Sigmoid colon (tissue), 4 donors: Measurements from ENCODE around the gene TRMT112.

Experiments
- CTCF ChIP-seq, 4 experiments: fragments of 450-650 bp in 3 of 4; fragments of 200-600 bp in 1 of 4; IDR thresholded peaks; one replicate each; pipeline ENCODE4 v1.5.1; 2016 to 2019; ENCODE audit warnings: antibody characterized with exemption in 4 of 4, mild to moderate bottlenecking in 3 of 4, moderate library complexity in 2 of 4
- EP300 ChIP-seq, 4 donors: sonication (generic); formaldehyde crosslinking; IDR thresholded peaks; one replicate each; pipeline ENCODE4 v1.6.1; 2017; ENCODE audit warnings: antibody characterized with exemption in 4 of 4
- POLR2A ChIP-seq, 2 donors: fragments of 450-650 bp; IDR thresholded peaks; one replicate each; pipeline ENCODE4 v1.6.1; 2016; ENCODE audit warnings: antibody characterized with exemption in 2 of 2, mild to moderate bottlenecking in 2 of 2, moderate library complexity in 2 of 2

GRCh38 chr11:64348383-64349024, 31.1 kb upstream of the TRMT112 start:
- TF ChIP-seq CTCF (IDR thresholded peaks at IDR 0.05) (no peak), POLR2A (IDR thresholded peaks at IDR 0.05) (no peak), EP300 (IDR thresholded peaks at IDR 0.05) (no peak)
